A549 treated with GW870086 at 1 μM for 4 hours (cell line): Measurements from ENCODE around the gene MOSPD3. TPM values are rescaled to one million over a fixed set of nuclear protein-coding genes. Genes with fewer than 3 reads are reported as not detected.

Experiments
- total RNA-seq: library from RNA; stranded (reverse); fragments of 200-300 nt; extraction: Qiagen RNA extraction; gene quantifications from 5 replicates; pipeline ENCODE4 v1.2.3, GENCODE V29; 2022; ENCODE audit warnings: low read depth

The MOSPD3 gene, protein sequence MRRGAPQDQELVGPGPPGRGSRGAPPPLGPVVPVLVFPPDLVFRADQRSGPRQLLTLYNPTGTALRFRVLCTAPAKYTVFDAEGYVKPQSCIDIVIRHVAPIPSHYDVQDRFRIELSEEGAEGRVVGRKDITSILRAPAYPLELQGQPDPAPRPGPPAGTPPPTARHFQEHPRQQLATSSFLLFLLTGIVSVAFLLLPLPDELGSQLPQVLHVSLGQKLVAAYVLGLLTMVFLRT
- 18.2 to 22.7 TPM (median 20.0 TPM) in 5 replicates for total RNA-seq

DNA sequence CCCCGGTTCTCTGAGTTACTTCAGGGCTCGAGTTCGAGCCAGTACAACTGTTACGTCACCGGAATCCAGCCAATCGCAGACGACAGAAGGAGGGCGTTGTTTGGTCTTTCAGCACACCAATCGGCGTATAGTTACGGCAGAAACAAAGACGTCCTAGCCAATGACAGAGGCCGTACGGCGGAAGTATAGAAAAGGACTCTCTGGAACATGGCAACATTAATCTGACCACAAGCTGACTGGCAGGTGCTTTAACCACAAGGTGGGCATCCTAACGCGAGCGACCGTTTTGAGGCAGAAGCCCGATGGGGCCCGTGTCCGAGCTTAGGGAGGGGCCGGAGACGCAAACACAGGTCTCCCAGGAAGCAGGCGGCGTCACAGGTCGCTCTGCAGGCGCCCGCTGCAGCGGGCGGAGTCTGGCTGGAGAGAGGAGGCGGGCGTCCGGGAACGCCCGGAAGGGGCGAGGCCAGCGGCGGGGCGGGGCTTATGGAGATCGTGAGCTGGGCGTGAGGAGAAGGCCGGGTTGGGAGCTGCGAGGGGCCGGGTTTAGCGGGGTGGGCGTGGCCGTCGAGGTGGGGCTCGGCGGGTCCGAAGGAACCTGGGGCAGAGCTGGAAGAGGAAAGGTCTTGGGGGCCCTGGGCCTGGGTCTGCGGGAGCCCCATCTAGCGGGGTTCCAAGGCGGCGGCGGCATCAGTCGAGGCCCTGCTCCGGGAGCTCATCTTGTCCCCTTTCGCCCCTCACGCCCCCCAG, at the start of gene MOSPD3:
Gene MOSPD3, plus strand, starts transcription at position 558 of the 747 bp plus-strand sequence. CDS start 252 bp downstream, outside the sequence.

DNA sequence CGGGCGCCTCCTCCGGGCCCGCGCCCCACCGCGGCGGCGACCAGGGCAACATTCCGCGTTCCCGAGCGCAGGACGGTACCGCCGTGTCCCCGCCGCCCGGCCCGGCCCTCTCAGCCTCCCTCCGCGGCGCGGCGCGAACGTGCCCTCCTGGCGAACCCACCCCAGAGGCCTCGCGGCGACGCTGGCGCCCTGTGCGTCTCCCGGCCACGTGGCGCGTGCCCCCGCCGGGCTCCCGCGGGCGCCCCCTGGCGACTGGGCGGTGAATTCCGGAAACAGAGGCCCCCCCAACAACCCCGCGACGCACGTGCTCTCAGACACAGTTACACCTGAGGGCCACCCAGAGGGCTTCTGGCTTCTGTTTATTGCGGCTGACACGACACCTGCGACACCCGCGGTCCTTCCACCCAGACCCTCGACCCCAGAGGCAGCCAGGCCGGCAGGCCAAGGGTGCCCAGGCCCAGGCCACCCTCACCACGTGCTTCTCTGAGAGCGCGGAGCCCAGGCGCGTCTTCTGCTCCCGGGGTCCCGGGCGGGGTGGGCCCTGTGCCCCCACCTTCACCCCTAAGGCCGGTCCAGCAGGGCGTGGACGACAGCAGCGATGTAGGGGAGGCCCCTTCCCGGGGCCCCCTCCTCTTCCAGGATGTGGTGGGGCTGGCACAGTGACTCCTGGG, 38.5 kb upstream of the MOSPD3 start, which contains the start of gene SAP25:
Gene SAP25, minus strand, starts transcription at position 210 of the 671 bp plus-strand sequence. Its CDS starts 158 bp downstream, at position 52.

DNA sequence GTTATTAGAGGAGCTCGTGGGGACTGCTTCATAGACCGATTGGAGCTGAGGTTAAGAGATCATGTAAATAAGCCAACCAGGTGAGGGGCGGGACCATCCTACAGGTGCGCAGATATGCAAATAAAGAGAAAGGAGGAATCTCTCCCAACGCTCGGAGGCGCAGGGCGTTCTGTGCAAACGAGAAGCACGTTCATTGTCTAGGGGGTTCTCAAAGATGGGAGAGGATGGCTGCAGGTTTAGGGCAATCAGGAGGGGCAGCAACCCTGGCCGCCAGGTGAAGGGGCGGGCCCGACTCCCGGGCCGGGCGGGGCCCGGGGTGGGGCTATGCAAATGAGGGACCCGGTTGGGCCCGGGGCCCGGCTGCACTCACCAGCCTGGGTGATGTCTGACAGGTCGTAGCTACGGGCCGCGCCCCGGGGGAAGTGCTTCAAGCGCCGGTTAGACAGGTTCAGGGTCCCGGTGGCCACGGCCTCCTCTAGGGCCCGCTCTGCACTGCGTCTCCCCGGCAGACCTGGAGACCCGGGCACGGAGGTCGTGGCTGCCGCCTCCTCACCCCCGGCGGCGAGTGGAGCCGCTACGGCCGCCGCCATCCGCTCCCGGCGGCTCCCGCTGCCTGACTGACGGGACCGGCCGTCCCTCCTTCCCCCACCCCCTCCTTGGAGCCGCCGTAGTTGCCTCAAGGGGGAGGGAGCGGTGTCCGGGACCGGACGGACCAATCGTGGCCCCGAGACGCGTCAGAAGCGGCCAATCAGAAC, 26.7 kb upstream of the MOSPD3 start, which contains the start of gene LRCH4:
Gene LRCH4, minus strand, starts transcription at position 619 of the 755 bp plus-strand sequence. Its CDS starts 29 bp downstream, at position 590.

DNA sequence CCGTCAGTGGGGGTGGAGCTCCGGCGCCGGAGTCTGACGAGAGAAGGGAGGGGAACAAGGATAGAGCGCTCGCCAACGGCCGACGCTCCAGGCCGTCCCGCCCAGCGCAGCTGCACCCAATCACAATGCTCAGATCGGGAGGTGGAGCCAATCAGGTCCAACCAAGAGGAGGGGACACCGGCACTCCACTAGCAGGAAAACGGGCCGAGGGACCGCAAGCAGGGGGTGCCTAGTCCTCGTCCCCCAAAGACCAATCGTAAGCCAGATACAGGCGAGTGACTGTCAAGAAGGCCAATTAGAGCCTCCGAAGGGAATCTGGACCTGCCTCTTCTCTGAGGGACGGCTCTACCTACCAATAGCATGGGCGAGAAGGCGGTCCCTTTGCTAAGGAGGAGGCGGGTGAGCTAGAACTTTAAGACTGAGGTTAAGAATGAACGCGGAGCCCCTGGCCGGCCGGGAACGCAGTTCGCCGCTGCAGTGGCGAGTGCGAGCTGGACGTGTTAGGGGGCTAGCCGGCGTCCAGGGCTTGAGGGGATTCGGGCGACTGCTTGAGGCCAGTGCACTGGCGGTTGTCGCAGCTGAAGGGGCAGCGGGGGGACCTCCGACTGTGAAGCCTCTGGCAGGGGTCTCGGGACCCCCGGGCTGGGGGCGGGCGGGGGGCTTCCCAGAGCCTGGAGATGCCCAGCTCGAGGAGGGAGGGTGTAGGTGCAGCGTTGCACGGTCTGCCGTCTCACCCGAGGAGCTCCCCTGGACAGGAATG, 25.9 kb upstream of the MOSPD3 start, which contains the start of gene FBXO24:
Gene FBXO24, plus strand, starts transcription at position 63 of the 760 bp plus-strand sequence. Its CDS starts 298 bp downstream, at position 361.

DNA sequence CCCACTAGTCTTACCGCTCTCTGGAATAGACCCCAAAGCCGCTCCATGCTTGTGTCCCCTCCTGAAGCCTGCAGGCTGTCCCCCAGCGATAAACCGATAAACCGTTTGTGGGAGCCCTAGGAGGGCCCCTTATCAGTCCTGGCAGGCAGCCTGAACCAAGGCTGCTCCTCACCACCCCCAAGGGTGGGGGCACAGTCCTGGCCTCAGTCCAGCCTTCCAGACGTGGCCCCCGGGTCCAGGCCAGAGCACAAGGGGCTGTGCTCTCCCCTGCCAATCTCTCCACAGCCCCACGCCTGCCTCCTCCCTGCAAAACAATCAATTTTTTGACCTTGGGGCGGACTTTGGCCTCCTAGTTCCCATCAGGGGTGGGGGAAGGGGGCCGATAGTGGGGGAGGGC, 29.1 kb downstream of the MOSPD3 start, which contains the start of gene TFR2:
Gene TFR2, minus strand, starts transcription at position 90 of the 397 bp plus-strand sequence. Its CDS starts 43 bp downstream, at position 47.

DNA sequence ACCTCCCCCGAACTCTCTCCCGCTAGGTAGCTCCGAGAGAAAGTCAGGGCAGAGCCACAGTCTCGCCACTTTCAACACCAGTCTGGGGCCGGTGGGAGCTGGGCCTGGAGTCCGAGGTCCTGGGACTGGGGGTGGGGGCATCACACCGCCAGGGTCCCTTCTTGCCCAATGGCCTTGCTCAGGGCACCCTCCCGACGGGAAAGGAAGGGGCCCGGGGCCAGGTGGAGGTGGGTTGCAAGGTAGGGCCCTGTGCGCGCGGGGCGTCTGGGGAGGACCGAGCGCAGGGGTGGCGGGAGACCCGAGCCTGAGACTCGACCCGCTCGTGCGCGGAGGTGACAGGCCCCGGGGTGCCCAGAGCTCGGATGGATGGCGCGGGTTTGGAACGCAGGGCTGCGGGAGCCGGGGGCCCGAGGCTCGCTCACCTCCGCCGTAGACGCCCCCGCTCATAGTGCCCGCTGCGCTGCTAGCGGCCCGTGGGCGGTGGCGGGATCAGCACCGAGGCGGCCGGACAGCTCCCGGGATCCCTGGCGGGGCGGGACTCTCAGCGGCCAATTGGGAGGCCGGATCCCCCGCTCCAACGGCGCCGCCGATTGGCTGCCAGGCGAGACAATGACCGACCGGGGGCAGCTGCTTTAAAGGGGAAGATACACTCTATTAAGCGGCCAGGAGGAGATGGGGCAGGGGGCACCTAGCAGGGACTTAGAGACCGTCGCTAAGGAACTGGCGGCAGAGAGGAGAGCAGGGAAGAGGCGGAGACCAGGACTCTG, 43.8 kb downstream of the MOSPD3 start, which contains the start of gene ACTL6B:
Gene ACTL6B, minus strand, starts transcription at position 541 of the 767 bp plus-strand sequence. Its CDS starts 94 bp downstream, at position 447.

Other genes starting within 250 kb of the MOSPD3 start
- gene PILRA, start 239.1 kb upstream of the MOSPD3 start, total RNA-seq, result 3.5 to 6.3 TPM (median 5.6 TPM) in 5 replicates
- gene ZCWPW1, start 183.8 kb upstream of the MOSPD3 start, total RNA-seq, result 1.1 to 1.6 TPM (median 1.2 TPM) in 5 replicates
- gene MEPCE, start 182.7 kb upstream of the MOSPD3 start, total RNA-seq, result 32.4 to 45.9 TPM (median 39.6 TPM) in 5 replicates
- gene PPP1R35, start 176.0 kb upstream of the MOSPD3 start, total RNA-seq, result 38.1 to 56.4 TPM (median 50.9 TPM) in 5 replicates
- 0.65 to 1.3 TPM (median 0.70 TPM) in 5 replicates for gene SPACDR, start 148.3 kb upstream of the MOSPD3 start, total RNA-seq
- gene TSC22D4, start 133.3 kb upstream of the MOSPD3 start, total RNA-seq, result 37.3 to 47.4 TPM (median 46.6 TPM) in 5 replicates
- 2.8 to 3.5 TPM (median 3.3 TPM) in 5 replicates for gene NYAP1, start 128.6 kb upstream of the MOSPD3 start, total RNA-seq
- gene AGFG2, start 73.3 kb upstream of the MOSPD3 start, total RNA-seq, result 16.6 to 27.4 TPM (median 25.2 TPM) in 5 replicates
- 0.24 to 0.64 TPM (median 0.50 TPM) in 5 replicates for gene SAP25, start 38.6 kb upstream of the MOSPD3 start, total RNA-seq
- 12.2 to 17.6 TPM (median 15.0 TPM) in 5 replicates for gene LRCH4, start 26.4 kb upstream of the MOSPD3 start, total RNA-seq
- gene FBXO24, start 26.2 kb upstream of the MOSPD3 start, total RNA-seq, result 0.15 to 0.51 TPM (median 0.34 TPM) in 5 replicates
- 8.2 to 11.8 TPM (median 9.0 TPM) in 5 replicates for gene PCOLCE, start 10.2 kb upstream of the MOSPD3 start, total RNA-seq
- gene TFR2, start 29.0 kb downstream of the MOSPD3 start, total RNA-seq, result 1.9 to 3.3 TPM (median 2.7 TPM) in 5 replicates
- gene ACTL6B, start 43.9 kb downstream of the MOSPD3 start, total RNA-seq, result not detected in 5 replicates
- gene GNB2, start 61.2 kb downstream of the MOSPD3 start, total RNA-seq, result 178 to 259 TPM (median 248 TPM) in 5 replicates
- gene GIGYF1, start 81.7 kb downstream of the MOSPD3 start, total RNA-seq, result 11.4 to 18.2 TPM (median 17.6 TPM) in 5 replicates
- gene POP7, start 93.6 kb downstream of the MOSPD3 start, total RNA-seq, result 80.2 to 95.5 TPM (median 88.2 TPM) in 5 replicates
- gene EPO, start 107.9 kb downstream of the MOSPD3 start, total RNA-seq, result 0.09 TPM in 1 of 5 replicates, not detected in the others
- not detected in 5 replicates for gene ZAN, start 121.1 kb downstream of the MOSPD3 start, total RNA-seq
- 38.5 to 44.1 TPM (median 42.9 TPM) in 5 replicates for gene EPHB4, start 215.0 kb downstream of the MOSPD3 start, total RNA-seq
- gene SLC12A9, start 240.2 kb downstream of the MOSPD3 start, total RNA-seq, result 11.1 to 17.1 TPM (median 15.8 TPM) in 5 replicates